GM19023 (cell line): ENCODE measurements around the gene OPRL1.

Experiments
- ATAC-seq: cut with Tn5 transposase; IDR thresholded peaks from one replicate; pipeline ENCODE4 v1.9.1; 2021; ENCODE audit warnings: mild to moderate bottlenecking, moderate library complexity; ENCODE audit not compliant: unreplicated experiment

Gene OPRL1

DNA sequence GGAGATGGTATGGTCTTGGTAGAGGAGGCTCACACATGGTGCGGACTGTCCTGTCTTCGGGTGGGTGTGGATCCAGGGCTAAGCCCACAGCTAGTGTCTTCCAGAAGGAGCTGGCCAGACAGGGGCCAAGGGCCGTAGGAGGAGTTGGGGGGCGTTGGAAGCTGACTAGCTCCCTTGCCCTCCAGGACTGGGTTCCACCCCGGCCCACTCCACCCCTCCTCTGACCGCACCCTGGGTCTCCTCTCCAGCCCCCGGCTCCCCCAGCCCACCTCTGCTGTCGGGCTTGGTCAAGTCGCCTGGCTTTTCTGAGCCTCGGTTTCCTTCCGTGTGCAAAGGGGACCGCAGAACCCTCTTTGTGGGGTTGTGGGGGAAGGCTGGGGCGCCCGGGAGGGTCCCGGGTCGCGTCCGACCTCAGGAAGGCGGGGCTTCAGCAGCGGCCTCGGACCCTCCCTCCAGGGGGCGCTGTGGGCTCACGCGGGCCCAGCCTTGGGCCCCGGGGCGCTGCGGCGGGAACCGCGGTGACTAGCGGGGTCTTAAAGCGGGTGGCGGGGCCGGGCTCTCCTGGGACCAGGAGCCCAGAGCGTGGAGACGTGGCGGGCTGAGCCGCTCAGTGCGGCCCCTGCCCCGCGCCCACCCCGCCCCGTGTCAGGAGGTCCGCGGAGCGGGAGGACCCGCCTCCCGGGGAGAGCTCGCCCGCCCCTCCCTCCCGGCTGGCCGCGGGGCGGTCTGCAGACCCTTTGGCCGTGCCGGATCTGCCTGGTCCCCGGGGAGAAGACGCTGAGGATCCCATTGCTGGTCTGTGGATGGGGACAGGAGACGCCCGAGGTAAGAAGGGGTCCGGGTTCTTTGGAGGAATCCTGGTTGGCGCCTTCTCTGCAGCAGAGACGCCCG is 22.1 kb downstream of the OPRL1 start:
- ATAC-seq = no peak

DNA sequence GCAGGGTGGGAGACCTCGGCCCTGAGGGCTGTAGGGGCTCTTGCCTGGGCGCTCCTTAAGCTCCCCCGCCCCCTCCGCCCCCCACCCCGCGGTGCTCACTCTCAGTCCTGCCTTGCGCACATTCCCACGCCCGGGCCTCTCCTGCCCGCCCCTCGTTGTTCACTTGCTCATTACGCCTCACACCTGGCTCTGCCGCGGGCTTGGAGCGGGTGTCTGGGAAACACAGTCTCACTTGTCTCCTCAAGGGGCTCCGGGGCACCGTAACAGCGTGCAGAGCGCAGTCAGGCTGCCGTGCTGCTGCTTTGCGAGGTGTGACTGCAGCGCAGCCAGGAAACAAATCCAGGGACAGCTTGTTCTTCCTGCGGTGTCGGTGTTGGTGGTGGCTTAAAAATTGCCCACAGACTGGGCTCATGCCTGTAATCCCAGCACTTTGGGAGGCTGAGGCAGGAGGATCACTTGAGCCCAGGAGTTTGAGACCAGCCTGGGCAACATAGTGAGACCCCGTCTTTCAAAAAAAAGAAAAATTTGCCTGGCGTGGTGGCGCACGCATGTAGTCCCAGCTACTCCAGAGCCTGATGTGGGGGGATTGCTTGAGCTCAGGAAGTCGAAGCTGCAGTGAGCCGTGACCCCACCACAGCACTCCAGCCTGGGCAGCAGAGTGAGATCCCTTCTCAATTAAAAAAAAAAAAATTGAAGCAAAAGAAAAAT is 22.9 kb downstream of the OPRL1 start:
- no peak for ATAC-seq

DNA sequence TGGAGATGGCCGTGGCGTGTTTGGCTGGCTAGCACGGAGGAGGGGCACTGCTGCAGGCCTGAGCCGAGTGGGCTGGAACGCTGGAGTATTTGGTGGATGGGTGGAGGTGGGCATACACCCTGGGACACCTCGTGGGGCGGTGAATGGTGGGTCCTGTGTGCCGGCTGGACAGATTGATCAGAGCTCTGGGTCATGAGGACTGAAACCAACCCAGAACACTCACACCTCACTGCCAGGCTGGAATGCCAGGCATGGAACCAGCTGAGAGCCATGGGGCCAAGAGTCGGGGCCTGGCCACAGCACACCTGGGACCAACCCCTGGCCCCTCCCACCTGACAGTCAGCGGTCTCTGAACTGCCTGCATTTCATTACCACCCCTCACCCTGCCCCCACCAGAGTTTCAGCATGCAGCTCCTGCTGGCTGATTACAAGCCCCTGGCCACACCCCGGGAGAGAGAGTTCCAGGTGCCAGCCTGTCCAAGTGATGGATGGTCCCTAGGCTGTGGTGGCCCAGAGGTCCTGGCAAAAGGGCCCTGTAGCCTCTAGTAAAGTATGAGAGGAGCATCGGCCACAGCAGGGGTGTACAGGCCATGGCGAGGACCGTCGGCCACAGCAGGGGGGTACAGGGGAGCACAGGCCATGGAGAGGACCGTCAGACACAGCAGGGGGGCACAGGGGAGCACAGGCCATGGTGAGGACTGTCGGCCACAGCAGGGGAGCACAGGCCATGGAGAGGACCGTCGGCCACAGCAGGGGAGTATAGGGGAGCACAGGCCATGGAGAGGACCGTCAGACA is 24.2 kb downstream of the OPRL1 start:
- ATAC-seq = no peak

DNA sequence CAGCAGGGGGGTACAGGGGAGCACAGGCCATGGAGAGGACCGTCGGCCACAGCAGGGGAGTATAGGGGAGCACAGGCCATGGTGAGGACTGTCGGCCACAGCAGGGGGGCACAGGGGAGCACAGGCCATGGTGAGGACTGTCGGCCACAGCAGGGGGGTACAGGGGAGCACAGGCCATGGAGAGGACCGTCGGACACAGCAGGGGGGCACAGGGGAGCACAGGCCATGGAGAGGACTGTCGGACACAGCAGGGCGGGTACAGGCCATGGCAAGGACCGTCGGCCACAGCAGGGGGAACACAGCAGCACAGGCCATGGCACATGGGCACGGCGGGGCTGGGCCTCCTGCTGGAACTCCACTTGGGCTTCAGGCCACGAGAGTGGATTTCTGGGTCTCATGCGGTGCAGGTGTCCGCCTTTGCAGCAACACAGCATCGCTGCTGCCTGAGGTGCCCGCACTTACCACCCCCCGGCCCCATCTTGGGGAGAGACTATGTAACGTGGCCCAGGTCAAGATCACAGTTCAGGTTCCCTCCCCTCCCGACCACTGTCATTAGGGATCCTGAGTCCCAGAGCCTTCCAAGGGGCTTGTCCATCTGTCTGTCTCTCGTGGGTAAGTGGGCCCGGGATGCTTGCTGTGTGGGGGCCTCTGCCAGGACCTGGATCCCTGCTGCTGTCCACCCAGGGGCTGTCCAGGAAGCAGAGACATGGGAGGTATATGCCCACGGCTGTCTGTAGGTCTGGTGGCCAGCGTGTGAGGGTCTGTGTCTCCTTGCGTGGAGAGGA is 25.0 kb downstream of the OPRL1 start:
- ATAC-seq = no peak

DNA sequence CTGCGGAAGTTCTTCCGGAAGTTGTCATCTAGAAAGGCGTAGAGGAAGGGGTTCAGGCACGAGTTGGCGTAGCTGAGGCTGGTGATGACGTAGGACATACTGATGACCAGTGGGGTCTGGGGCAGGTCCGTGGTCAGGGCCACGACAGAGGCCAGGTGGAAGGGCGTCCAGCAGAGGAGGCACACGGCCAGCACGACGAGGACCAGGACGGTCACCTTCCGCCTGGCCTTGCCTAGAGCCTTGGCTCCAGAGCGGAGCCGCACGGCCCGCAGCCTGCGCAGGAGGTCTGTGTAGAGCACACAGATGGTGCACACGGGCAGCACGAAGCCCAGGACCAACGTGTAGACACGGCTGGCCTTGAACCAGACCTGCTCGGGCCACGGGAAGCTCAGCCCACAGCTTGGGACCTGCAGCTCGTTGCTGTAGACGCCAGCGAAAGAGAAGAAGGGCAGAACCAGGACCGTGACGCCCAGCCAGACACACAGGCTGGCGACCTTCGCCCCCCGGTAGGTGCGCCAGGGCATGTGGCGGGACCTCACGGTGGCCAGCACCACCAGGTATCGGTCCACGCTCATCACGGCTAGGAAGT is 26.1 kb downstream of the OPRL1 start:
- no peak for ATAC-seq

DNA sequence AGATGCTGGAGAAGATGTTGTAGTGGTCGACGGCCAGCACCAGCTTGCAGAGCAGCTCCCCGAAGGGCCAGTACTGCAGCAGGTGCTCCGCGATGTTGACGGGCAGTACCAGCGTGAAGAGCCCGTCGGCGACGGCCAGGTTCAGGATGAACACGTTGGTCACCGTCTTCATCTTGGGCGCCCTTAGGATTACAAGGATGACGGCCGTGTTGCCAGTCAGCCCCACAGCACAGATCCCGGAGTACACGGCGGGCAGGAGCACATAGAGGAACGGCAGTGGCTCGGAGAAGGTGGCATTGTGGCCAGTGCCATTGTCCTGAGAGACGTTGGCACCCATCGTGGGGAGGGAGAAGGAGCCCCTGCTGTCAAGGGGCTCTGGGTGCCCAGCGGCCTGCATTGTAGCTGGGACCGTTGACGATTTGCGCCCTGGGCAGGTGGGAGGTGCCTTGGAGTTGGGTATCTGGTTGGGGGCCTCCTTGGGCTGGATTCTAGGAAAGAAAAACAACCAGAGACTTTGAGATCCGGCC is 26.6 kb downstream of the OPRL1 start:
- ATAC-seq = no peak

DNA sequence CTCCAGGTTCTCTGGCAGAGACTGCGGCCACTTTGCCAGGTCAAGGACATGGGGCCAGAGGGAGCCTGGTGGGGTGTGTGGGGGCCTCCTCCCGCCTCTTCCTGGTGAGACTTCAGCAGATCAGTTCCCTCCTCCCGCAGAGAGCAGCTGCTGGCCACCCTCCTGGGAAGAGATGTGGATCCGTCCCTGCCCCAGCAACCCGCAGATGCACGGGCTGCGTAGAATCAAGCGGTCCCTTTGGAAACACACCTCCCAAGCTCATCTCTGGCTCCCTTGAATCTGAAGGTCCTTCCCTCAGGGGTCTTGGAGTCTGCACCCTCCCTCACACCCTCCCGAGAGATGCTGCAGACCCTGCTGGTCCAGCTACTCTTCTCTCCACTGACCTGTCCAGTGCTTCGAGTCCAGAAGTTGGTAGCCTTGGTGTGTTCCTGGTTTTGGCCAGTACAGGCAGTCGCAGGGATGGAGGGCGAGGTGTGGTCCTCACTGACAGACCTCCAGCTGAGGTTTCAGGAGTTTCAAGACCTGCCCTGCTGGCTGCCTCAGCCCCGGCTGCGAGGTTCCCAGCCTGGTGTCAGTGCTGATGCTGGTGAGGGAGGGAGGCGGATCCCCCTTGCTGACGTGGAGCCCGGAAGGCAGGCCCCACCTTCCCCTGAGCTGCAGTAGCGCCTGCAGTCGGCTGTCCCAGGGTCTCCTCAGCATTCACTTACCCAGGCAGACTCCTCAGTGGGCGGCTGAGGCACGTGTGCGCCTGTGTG is 27.3 kb downstream of the OPRL1 start, which contains the start of gene NPBWR2:
Gene NPBWR2, minus strand, starts transcription at position 585 of the 755 bp plus-strand sequence. CDS start 734 bp downstream, outside the sequence.
- ATAC-seq = no peak

DNA sequence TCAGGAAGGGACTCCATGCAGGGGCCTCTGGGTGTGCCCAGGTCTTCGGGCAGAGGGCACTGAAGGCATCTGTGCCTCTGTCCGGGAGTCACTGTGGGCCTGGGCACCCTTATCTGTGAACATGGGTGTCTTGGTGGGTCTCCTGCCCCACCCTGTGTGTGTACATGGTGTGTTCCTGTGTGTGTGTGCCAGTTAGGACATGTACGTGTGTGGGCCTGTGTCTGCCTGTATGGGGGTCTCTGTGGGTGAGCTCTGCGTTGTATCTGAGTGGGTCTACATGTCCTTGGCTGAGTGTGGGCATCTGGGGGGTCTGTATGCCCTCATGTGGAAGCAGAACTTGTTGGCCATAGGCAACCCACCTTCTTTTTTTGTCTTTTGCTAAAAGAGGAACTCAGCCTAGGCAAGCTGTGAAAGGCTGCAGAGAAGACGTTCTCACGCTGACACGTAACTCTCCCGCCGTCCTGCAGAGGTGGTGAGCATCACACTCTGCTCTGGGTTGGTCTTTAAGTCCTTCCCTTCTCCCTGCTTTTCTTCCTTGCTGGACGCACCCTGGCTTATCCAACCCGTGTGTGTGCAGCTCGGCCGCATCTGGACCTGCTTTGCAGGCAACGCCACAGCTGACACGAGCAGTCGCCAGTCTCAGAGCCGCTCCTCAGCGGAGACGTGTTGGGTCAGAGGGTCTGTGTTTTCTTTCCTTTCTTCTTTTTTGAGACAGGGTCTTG is 28.0 kb downstream of the OPRL1 start:
- no peak for ATAC-seq

DNA sequence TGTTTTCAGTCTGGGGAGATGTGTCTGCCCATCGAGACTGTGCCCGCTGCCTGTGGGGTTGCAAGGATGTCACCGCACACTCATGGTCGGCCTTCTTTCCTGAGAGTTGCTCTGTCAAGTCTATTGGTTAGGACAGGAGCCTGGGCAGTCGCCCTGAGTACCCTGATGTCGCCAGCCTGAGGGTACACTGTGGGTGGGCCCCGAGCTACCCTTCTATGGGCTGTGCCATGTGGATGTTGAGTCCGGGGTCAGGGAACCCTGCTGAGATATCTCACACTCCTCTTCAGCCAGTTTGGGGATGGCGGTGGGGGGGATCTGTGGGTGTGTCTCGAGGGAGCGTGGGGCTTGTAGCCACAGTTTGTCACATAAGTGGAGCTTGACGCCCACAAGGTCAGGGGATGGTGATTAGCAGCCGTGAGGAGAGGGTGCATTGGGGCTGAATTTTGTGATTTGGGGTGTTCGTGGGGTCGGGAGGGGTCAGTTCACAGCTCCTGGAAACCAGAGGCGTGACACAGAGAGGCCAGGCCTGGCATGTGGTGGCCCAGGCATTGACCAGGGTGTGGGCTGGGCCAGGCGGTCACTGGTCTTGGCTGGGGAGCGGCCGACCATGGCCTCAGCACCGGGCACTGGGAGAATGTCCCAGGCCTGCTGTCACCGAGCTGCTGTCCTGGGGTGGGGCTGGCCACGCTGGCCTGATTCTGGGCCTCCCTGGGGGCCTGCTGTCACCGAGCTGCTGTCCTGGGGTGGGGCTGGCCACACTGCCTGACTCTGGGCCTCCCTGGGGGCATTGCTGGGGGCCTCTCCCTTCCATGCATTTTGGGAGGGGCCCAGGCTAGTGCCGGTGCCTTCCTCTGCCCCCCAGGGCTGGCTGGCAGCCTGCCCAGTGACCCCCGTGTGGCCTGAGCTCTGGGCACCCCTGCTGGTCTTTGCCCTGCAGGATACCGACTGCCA is 29.1 kb downstream of the OPRL1 start:
- no peak for ATAC-seq

DNA sequence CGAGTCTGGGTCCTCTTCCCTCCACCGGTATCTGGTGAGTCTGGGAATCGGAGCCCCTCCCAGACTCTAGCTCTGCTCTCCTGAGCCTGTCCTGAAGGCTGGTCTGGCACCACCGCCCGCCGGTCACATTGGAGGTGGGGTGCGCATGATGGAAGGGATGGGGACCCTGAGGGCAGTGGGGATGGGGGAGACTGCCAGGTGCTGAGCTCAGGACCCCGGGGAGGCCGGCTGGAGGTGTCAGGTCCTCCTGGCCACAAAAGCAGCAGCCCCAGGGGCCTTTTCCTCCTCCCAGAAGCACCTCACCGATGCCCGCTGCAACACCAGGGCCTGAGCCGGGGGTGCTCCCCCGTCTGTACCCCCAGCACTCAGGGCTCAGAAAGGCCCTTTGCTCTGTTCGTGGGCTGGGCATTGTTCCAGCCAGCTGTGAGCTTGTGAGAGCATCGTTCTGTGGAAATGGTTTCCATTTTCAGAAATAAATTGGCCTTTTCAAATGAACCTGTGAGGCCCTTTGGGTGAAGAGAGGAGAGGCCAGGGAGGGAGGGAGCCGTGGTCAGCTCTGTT is 30.0 kb downstream of the OPRL1 start:
- no peak for ATAC-seq

DNA sequence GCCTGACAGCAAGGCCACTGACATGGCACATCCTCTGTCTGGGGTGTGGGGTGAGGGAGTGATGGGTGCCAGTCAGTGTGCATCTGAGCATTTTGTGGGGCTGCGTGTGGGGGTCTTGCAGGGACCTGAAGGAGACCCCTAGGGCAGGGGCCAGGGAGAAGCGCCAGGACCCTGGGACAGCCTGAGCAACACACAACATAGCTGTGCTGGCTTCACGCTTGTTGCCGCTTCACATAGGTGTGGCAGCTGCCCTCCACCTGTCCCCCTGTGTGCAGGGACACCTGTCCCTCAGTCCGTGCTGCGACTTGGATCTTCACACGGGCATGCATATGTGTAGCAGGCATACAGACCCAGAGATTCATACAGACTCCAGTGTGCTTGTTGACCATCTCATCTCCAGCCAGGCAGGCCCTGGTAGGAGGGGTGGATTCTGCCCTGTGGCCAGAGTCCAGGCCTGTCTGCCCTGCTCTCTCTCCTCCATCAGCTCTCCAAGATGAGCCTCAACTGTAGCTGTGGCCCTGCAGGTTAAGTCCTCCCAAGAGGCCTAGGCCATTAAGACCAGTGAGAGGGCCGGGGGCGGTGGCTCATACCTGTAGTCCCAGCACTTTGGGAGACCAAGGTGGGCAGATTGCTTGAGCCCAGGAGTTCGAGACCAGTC is 30.7 kb downstream of the OPRL1 start:
- ATAC-seq = no peak

DNA sequence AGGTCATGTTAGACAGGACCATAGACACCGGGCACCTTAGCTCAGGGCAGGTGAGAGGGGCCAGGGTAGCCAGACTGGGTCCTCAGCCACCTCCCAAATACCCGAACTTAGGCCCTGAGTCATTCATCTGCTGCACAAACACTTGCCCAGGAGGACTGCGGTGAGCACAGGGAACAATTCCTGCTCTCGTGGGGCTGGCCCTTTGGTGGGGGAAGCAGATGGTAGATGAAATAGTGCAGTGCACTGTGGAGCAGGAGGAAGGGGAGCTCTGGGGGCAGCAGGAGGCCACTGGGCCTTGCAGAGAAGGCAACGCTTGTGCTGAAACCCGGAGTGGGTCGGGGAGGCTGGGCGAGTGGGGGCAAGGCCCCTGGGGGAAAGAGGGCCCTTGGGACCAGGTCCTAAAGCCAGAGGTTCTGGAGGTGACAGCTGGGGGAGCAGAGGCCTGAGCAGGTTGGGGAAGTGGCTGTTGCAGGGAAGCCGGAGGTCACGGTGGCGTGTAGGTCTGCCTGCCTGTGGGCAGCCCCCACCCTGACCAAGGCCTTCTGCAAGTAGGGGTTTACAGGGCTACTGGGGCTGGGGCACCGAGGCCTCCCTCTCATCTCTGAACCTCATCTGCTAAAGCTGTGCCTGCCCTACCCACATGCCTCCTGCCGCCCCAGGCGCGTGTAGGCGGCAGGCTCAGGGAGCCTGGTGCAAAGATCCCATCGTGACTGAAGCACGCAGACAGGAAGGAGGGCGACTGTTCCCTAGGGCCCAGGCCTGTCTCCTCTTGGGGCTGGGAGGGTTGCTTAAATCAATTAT is 32.2 kb downstream of the OPRL1 start:
- ATAC-seq = no peak

DNA sequence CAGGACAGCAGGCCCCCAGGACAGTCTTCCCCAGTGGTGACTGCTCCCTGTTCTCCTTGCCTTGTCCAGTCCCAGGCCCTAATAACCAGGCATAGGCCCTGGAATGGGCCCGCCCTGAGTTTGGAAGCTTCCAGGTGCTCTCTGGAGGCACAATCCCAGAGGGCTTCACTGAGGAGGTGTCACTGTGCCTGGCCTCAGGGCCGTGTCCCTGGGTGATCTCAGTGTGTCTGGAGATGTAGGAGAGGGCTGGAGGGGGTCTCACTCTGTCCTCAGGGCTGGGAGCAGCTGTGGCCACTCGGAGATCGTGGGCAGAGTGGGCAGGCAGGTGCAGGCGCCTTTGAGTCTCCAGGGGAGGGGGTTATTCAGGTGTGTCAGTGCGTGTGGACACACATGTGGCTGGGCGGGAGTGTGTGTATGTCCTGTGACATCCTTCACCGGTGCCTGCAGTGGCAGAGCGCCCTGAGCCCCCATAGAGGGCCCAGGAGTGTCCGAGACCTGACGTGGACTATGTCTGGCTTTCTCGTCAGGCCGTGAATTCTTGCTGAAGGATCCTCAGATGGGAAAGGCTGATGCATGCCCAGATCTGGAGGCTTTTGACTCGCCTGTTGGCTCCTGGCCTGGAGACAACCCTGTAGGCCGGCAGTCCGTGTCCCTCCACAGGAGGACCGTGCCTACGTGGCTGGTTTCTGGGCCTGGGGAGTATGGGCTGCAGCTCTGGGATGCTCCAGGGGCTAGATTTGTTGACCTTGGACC is 33.0 kb downstream of the OPRL1 start:
- ATAC-seq = no peak

DNA sequence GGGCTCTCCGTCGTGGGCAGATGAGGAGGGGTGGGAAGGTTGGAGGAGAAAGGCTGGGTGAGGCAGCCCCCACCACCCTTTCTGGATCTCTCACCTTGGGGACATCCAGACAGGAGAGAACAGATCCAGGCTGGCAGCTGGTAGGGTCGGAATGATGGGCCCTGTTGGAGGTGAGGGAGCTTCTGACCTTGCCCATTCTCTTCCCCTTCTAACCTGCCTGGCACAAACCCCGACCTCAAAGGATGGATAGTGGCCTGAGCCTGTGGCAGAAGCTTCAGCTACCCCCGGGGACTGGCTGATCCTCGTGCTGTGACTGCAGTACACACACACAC is 33.5 kb downstream of the OPRL1 start:
- no peak for ATAC-seq

DNA sequence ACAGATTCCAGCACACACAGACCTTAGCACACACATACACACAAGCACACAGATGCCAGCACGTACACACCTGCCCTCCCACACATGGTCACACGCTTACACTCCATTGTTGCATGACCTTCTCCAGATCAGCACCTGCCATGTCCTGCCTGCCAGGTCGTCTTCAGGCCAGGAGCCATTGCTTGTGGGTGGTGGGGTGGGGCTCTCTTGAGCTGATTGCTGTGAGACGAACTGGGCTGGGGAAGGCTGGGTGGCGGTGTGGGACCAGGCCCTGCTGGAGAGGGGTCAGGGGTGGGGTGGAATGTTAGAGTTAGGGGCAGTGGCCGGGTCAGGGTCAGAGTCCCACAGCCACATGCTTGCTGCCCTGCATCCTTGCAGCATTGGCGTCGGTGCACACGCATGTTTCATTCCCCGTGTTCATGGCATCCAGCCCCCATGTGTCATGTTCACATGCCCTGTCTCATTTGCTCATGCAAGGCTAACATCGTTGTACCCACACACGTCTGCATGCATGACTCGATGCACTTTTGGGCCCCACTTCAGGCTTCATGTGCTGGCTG is 34.0 kb downstream of the OPRL1 start:
- ATAC-seq = no peak
